Fibroblast of gingiva (primary cell): Measurements from ENCODE around the gene EPHB1.
"Not testable (repeated sequence)": the region's sequence is repeated elsewhere in the genome, so short reads cannot be mapped to it uniquely, and the experiment has no call there.

Experiments
- DNase-seq: peaks from one replicate; pipeline ENCODE4 v3.0.0-alpha.2; 2011; ENCODE audit warnings: low read depth

EPHB1 gene

GRCh38 chr3:135005616-135006015 lies 210.6 kb downstream of the EPHB1 start:
- not testable (repeated sequence) for DNase-seq

GRCh38 chr3:135007607-135008006 lies 212.5 kb downstream of the EPHB1 start:
- no peak for DNase-seq

GRCh38 chr3:135008326-135008725 lies 213.3 kb downstream of the EPHB1 start:
- DNase-seq = no peak

GRCh38 chr3:135009014-135009413 lies 214.0 kb downstream of the EPHB1 start:
- DNase-seq = no peak

- no peak for DNase-seq
These were observed 217.0 kb downstream of the EPHB1 start for GRCh38 chr3:135012101-135012500.

- no peak for DNase-seq
These were observed 218.1 kb downstream of the EPHB1 start for GRCh38 chr3:135013206-135013605.

GRCh38 chr3:135014566-135014965 lies 219.5 kb downstream of the EPHB1 start:
- no peak for DNase-seq

- DNase-seq = no peak
These were observed 222.2 kb downstream of the EPHB1 start for GRCh38 chr3:135017003-135017893.

GRCh38 chr3:135018149-135018923 lies 223.3 kb downstream of the EPHB1 start:
- DNase-seq = no peak

GRCh38 chr3:135020181-135020580 lies 225.1 kb downstream of the EPHB1 start:
- DNase-seq = no peak

- no peak for DNase-seq
These were observed 229.1 kb downstream of the EPHB1 start for GRCh38 chr3:135023996-135024658.

GRCh38 chr3:135030768-135031615 lies 235.9 kb downstream of the EPHB1 start:
- not testable (repeated sequence) for DNase-seq

- DNase-seq = no peak
These were observed 238.7 kb downstream of the EPHB1 start for GRCh38 chr3:135033737-135034136.

- DNase-seq = no peak
These were observed 239.3 kb downstream of the EPHB1 start for GRCh38 chr3:135034291-135034768.

- DNase-seq = no peak
These were observed 239.9 kb downstream of the EPHB1 start for GRCh38 chr3:135034891-135035440.

- DNase-seq = no peak
These were observed 243.1 kb downstream of the EPHB1 start for GRCh38 chr3:135038186-135038585.

GRCh38 chr3:135039536-135039935 lies 244.5 kb downstream of the EPHB1 start:
- not testable (repeated sequence) for DNase-seq

- DNase-seq = no peak
These were observed 245.5 kb downstream of the EPHB1 start for GRCh38 chr3:135040321-135041240.

- no peak for DNase-seq
These were observed 246.5 kb downstream of the EPHB1 start for GRCh38 chr3:135041601-135042000.

- no peak for DNase-seq
These were observed 252.0 kb downstream of the EPHB1 start for GRCh38 chr3:135047061-135047460.
